Loucy (cell line): ENCODE results near the gene MARK1.
"Not testable (repeated sequence)": the region's sequence is repeated elsewhere in the genome, so short reads cannot be mapped to it uniquely, and the experiment has no call there.

Source experiments
- H2AFZ ChIP-seq: fragments of 200-600 bp; sonication (generic); 2 replicates; pipeline ENCODE4 v1.6.0; 2016; ENCODE audit warnings: antibody characterized with exemption, mild to moderate bottlenecking, low read length, moderate library complexity
- H3F3A ChIP-seq: fragments of 200-600 bp; 2 replicates; pipeline ENCODE4 v1.6.0; 2016; ENCODE audit warnings: antibody characterized with exemption, low read depth, mild to moderate bottlenecking
- H3K27me3 ChIP-seq: fragments of 200-600 bp; sonication (generic); 2 replicates; pipeline ENCODE4 v1.6.1; 2014; ENCODE audit warnings: low read length, mild to moderate bottlenecking; ENCODE audit not compliant: insufficient read depth, poor library complexity, severe bottlenecking
- H3K36me3 ChIP-seq: fragments of 200-600 bp; sonication (generic); 2 replicates; pipeline ENCODE4 v1.6.1; 2016; ENCODE audit warnings: low read length; ENCODE audit not compliant: insufficient read depth
- H3K4me1 ChIP-seq: fragments of 200-600 bp; sonication (generic); 2 replicates; pipeline ENCODE4 v1.5.1; 2014; ENCODE audit warnings: low read length, mild to moderate bottlenecking; ENCODE audit not compliant: insufficient read depth, poor library complexity, severe bottlenecking
- H3K4me2 ChIP-seq: fragments of 200-600 bp; sonication (generic); 2 replicates; pipeline ENCODE4 v1.6.0; 2014; ENCODE audit warnings: antibody characterized with exemption, low read length, low read depth, mild to moderate bottlenecking; ENCODE audit not compliant: poor library complexity, severe bottlenecking
- H3K4me3 ChIP-seq: fragments of 200-600 bp; sonication (generic); 2 replicates; pipeline ENCODE4 v1.5.1; 2014; ENCODE audit warnings: low read length, mild to moderate bottlenecking, mixed read lengths; ENCODE audit not compliant: poor library complexity, severe bottlenecking
- H3K79me2 ChIP-seq: fragments of 200-600 bp; sonication (generic); 2 replicates; pipeline ENCODE4 v1.6.1; 2014; ENCODE audit warnings: low read length; ENCODE audit not compliant: insufficient read depth
- H3K9ac ChIP-seq: fragments of 200-600 bp; sonication (generic); 2 replicates; pipeline ENCODE4 v1.6.0; 2014; ENCODE audit warnings: mild to moderate bottlenecking, low read depth, low read length, moderate library complexity; ENCODE audit not compliant: poor library complexity, severe bottlenecking
- H3K9me2 ChIP-seq: fragments of 200-600 bp; sonication (generic); replicated peaks from 2 replicates; pipeline ENCODE4 v1.6.1; 2016; ENCODE audit warnings: low read depth, low read length, mixed read lengths
- H3K9me3 ChIP-seq: fragments of 200-600 bp; sonication (generic); 2 replicates; pipeline ENCODE4 v1.6.1; 2014; ENCODE audit warnings: mild to moderate bottlenecking, antibody characterized with exemption, low read length, low read depth; ENCODE audit not compliant: insufficient read depth
- H4K20me1 ChIP-seq: fragments of 200-600 bp; sonication (generic); 2 replicates; pipeline ENCODE4 v1.6.0; 2014; ENCODE audit warnings: antibody characterized with exemption, low read length, mild to moderate bottlenecking; ENCODE audit not compliant: insufficient read depth, poor library complexity, severe bottlenecking
- EZH2phosphoT487 ChIP-seq: fragments of 200-600 bp; IDR thresholded peaks from 2 replicates; pipeline ENCODE4 v1.6.1; 2018; ENCODE audit warnings: antibody characterized with exemption, mild to moderate bottlenecking, moderate library complexity, borderline replicate concordance
- TF ChIP-seq, protein P1 (sequence below): fragments of 200-600 bp; sonication (generic); conservative IDR thresholded peaks from 2 replicates; pipeline ENCODE4 v1.5.1; 2014; ENCODE audit warnings: mild to moderate bottlenecking, antibody characterized with exemption, low read length

The MARK1 gene

GRCh38 chr1:220594356-220594755 is 66.4 kb downstream of the MARK1 start:
- H3K4me3 ChIP-seq, result no peak overlapping the region
- no peaks in the 10 kb centered on the region for H3K9me3 ChIP-seq
- no peaks in the 10 kb centered on the region for H3K36me3 ChIP-seq
- H3K9ac ChIP-seq, result no peak overlapping the region
- no peak overlapping the region for H2AFZ ChIP-seq
- TF ChIP-seq EZH2phosphoT487, result no peak
- TF ChIP-seq, protein P1, sequence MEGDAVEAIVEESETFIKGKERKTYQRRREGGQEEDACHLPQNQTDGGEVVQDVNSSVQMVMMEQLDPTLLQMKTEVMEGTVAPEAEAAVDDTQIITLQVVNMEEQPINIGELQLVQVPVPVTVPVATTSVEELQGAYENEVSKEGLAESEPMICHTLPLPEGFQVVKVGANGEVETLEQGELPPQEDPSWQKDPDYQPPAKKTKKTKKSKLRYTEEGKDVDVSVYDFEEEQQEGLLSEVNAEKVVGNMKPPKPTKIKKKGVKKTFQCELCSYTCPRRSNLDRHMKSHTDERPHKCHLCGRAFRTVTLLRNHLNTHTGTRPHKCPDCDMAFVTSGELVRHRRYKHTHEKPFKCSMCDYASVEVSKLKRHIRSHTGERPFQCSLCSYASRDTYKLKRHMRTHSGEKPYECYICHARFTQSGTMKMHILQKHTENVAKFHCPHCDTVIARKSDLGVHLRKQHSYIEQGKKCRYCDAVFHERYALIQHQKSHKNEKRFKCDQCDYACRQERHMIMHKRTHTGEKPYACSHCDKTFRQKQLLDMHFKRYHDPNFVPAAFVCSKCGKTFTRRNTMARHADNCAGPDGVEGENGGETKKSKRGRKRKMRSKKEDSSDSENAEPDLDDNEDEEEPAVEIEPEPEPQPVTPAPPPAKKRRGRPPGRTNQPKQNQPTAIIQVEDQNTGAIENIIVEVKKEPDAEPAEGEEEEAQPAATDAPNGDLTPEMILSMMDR, result no peak
- no peaks in the 10 kb centered on the region for H4K20me1 ChIP-seq
- no peaks in the 10 kb centered on the region for H3K9me2 ChIP-seq
- H3K4me1 ChIP-seq, result no peaks in the 10 kb centered on the region
- no peaks in the 10 kb centered on the region for H3K79me2 ChIP-seq
- no peaks in the 10 kb centered on the region for H3F3A ChIP-seq
- no peaks in the 10 kb centered on the region for H3K27me3 ChIP-seq
- H3K4me2 ChIP-seq, result no peak overlapping the region

GRCh38 chr1:220595179-220595578 is 67.2 kb downstream of the MARK1 start:
- H3K36me3 ChIP-seq, result no peaks in the 10 kb centered on the region
- H3K9ac ChIP-seq, result no peak overlapping the region
- H3K4me3 ChIP-seq, result no peak overlapping the region
- H3K9me3 ChIP-seq, result no peaks in the 10 kb centered on the region
- no peaks in the 10 kb centered on the region for H3K79me2 ChIP-seq
- no peaks in the 10 kb centered on the region for H3K27me3 ChIP-seq
- H3K4me2 ChIP-seq, result no peak overlapping the region
- no peaks in the 10 kb centered on the region for H4K20me1 ChIP-seq
- no peaks in the 10 kb centered on the region for H3K9me2 ChIP-seq
- no peaks in the 10 kb centered on the region for H3K4me1 ChIP-seq
- no peaks in the 10 kb centered on the region for H3F3A ChIP-seq
- no peak overlapping the region for H2AFZ ChIP-seq
- no peak for TF ChIP-seq EZH2phosphoT487
- TF ChIP-seq, protein P1, result no peak

DNA sequence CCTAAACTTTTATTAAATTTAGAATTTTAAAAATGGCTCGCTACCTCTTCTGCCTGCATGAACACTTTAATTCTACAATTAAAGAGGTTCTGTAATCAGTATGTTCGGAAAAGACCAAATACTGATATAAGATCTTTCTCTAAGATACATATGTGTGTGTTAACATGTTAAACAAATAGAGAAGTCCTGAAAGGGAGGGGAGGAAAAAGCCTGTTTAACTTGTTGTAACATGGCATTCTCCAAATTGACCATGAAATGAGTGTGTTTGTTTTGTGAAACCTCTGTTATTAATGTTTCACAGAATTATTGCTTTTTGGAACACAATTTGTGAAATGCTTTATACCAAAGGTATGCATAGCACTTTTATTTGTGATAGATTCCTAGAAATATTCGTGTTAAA is 77.0 kb downstream of the MARK1 start:
- H4K20me1 ChIP-seq, result no peaks in the 10 kb centered on the region
- H3K9me2 ChIP-seq, result no peaks in the 10 kb centered on the region
- no peaks in the 10 kb centered on the region for H3K4me1 ChIP-seq
- H3F3A ChIP-seq, result no peaks in the 10 kb centered on the region
- TF ChIP-seq, protein P1, result no peak
- TF ChIP-seq EZH2phosphoT487, result no peak
- no peak overlapping the region for H2AFZ ChIP-seq
- no peaks in the 10 kb centered on the region for H3K9me3 ChIP-seq
- no peaks in the 10 kb centered on the region for H3K27me3 ChIP-seq
- H3K4me2 ChIP-seq, result no peak overlapping the region
- H3K79me2 ChIP-seq, result no peaks in the 10 kb centered on the region
- no peak overlapping the region for H3K4me3 ChIP-seq
- H3K9ac ChIP-seq, result no peak overlapping the region
- H3K36me3 ChIP-seq, result no peaks in the 10 kb centered on the region

DNA sequence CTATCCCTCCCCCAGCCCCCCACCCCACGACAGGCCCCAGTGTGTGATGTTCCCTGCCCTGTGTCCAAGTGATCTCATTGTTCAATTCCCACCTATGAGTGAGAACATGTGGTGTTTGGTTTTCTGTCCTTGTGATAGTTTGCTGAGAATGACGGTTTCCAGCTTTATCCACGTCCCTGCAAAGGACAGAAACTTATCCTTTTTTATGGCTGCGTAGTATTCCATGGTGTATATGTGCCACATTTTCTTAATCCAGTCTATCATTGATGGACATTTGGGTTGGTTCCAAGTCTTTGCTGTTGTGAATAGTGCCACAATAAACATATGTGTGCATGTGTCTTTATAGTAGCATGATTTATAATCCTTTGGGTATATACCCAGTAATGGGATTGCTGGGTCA is 77.7 kb downstream of the MARK1 start:
- not testable (repeated sequence) for H3K27me3 ChIP-seq, H3K9ac ChIP-seq, H3K36me3 ChIP-seq, H2AFZ ChIP-seq, H4K20me1 ChIP-seq, H3K9me3 ChIP-seq, H3K4me2 ChIP-seq, H3K9me2 ChIP-seq, H3K4me3 ChIP-seq, H3K79me2 ChIP-seq, H3K4me1 ChIP-seq, H3F3A ChIP-seq

- not testable (repeated sequence) for H3K4me1 ChIP-seq, H3K4me3 ChIP-seq, H3K9ac ChIP-seq, H3K36me3 ChIP-seq, H3K9me2 ChIP-seq, H3K27me3 ChIP-seq, H2AFZ ChIP-seq, H3K79me2 ChIP-seq, H3K9me3 ChIP-seq, H3F3A ChIP-seq, H4K20me1 ChIP-seq, H3K4me2 ChIP-seq
Observed at GRCh38 chr1:220611100-220611499, 83.2 kb downstream of the MARK1 start.
